Measurements from ENCODE around the gene NOL12. TPM values are rescaled to one million over a fixed set of nuclear protein-coding genes. Genes with fewer than 3 reads are reported as not detected.

Gene NOL12
- total and polyA plus RNA-seq, 4 donors: 6.9 to 16.5 (median 11.4) TPM

GRCh38 chr22:37726241-37726887 lies 40.2 kb downstream of the NOL12 start (continued):
- TF ChIP-seq ATF3 (IDR thresholded peaks at IDR 0.05) (no peak), TAF1 (conservative IDR thresholded peaks at IDR 0.05) (no peak), RAD21 (IDR thresholded peaks at IDR 0.05) (peak; percentile 52 to 66), SP1 (IDR thresholded peaks at IDR 0.05) (no peak)

- H3K27me3 ChIP-seq (ENCODE audit: control insufficient read depth in 4 of 4, insufficient read depth in 4 of 4, low read length in 3 of 4): no peaks in the 10 kb centered on the region
- TF ChIP-seq FOXA2 (IDR thresholded peaks at IDR 0.05): no peak
- no peak for TF ChIP-seq REST (IDR thresholded peaks at IDR 0.05)
- TF ChIP-seq EGR1 (IDR thresholded peaks at IDR 0.05; ENCODE audit: low read depth in 2 of 2): no peak
- TF ChIP-seq TAF1 (conservative IDR thresholded peaks at IDR 0.05): no peak
- TF ChIP-seq MAX (IDR thresholded peaks at IDR 0.05): no peak
- no peak for TF ChIP-seq HNF4G (IDR thresholded peaks at IDR 0.05)
- no peak for DNase-seq (ENCODE audit: low spot score)
- H3K9ac ChIP-seq (ENCODE audit: low read depth in 1 of 2, low read length in 2 of 2): no peak overlapping the region
- 98% methylated on average over 1 of the region's 1 CpG for WGBS
- peak overlapping the region; percentile 78 to 79 for H3K27ac ChIP-seq (ENCODE audit: low read depth in 1 of 2, low read length in 2 of 2)
- H3K36me3 ChIP-seq (ENCODE audit: control insufficient read depth in 4 of 4, insufficient read depth in 3 of 4, low read depth in 1 of 4, low read length in 3 of 4): no peaks in the 10 kb centered on the region
- H3K4me3 ChIP-seq (ENCODE audit: low read depth in 1 of 3, low read length in 3 of 3): no peak overlapping the region
- H3K9me3 ChIP-seq (ENCODE audit: control insufficient read depth in 4 of 4, low read length in 3 of 4): no peaks in the 10 kb centered on the region
- H3K4me1 ChIP-seq (ENCODE audit: control insufficient read depth in 4 of 4, insufficient read depth in 4 of 4, low read length in 3 of 4): peaks cover 0 to 30% (median 20%) of the 10 kb centered on the region in 4 donors
These were observed 42.5 kb downstream of the NOL12 start for GRCh38 chr22:37728620-37729019.

- Histone ChIP-seq H3K27ac (ENCODE audit: low read depth in 1 of 2, low read length in 2 of 2) (peak overlapping the region; percentile 59 to 80), H3K36me3 (ENCODE audit: control insufficient read depth in 4 of 4, insufficient read depth in 3 of 4, low read depth in 1 of 4, low read length in 3 of 4) (no peaks in the 10 kb centered on the region), H3K4me3 (ENCODE audit: low read depth in 1 of 3, low read length in 3 of 3) (no peak overlapping the region), H3K9ac (ENCODE audit: low read depth in 1 of 2, low read length in 2 of 2) (no peak overlapping the region), H3K9me3 (ENCODE audit: control insufficient read depth in 4 of 4, low read length in 3 of 4) (no peaks in the 10 kb centered on the region), H3K27me3 (ENCODE audit: control insufficient read depth in 4 of 4, insufficient read depth in 4 of 4, low read length in 3 of 4) (no peaks in the 10 kb centered on the region), H3K4me1 (ENCODE audit: control insufficient read depth in 4 of 4, insufficient read depth in 4 of 4, low read length in 3 of 4) (peaks cover 2 to 35% (median 28%) of the 10 kb centered on the region in 4 donors)
- 62% methylated on average over 13 of the region's 13 CpGs for WGBS
- no peak for DNase-seq (ENCODE audit: low spot score)
- TF ChIP-seq FOXA2 (IDR thresholded peaks at IDR 0.05): peak; percentile 77
- TF ChIP-seq HNF4A (conservative IDR thresholded peaks at IDR 0.05): peak; percentile 54 to 61
- TF ChIP-seq FOXA1 (IDR thresholded peaks at IDR 0.05): peak; percentile 48
- TF ChIP-seq EGR1 (IDR thresholded peaks at IDR 0.05; ENCODE audit: low read depth in 2 of 2): peak in 1 of 2 donors; percentile 13
- peak; percentile 87 for TF ChIP-seq SP1 (IDR thresholded peaks at IDR 0.05)
- TF ChIP-seq RAD21 (IDR thresholded peaks at IDR 0.05): peak; percentile 37 to 57
- peak; percentile 95 for TF ChIP-seq YY1 (IDR thresholded peaks at IDR 0.05)
- no peak for TF ChIP-seq TAF1 (conservative IDR thresholded peaks at IDR 0.05)
- no peak for TF ChIP-seq ATF3 (IDR thresholded peaks at IDR 0.05)
- peak; percentile 54 for TF ChIP-seq REST (IDR thresholded peaks at IDR 0.05)
- peak in 1 of 2 donors; percentile 78 for TF ChIP-seq GABPA (IDR thresholded peaks at IDR 0.05 in 1 of 2, conservative IDR thresholded peaks at IDR 0.05 in 1 of 2)
- TF ChIP-seq CTCF (IDR thresholded peaks at IDR 0.05; ENCODE audit: low read depth, low read length, missing input control): peak; percentile 36
- TF ChIP-seq MAX (IDR thresholded peaks at IDR 0.05): peak; percentile 69
These were observed 45.8 kb downstream of the NOL12 start for GRCh38 chr22:37731804-37732471.

All from liver (tissue), 9 donors.